Measurements from ENCODE around the gene FAM186B.
"Not testable (repeated sequence)": the region's sequence is repeated elsewhere in the genome, so short reads cannot be mapped to it uniquely, and the experiment has no call there.

The FAM186B gene

GRCh38 chr12:49618576-49618975, 13.1 kb upstream of the FAM186B start:
- H3K4me3 ChIP-seq (ENCODE audit: low read depth, low read length): no peak overlapping the region
- no peak for TF ChIP-seq CTCF (IDR thresholded peaks at IDR 0.05; ENCODE audit: borderline replicate concordance, insufficient read depth, low read depth, low read length)

- no peak for TF ChIP-seq CTCF (IDR thresholded peaks at IDR 0.05; ENCODE audit: borderline replicate concordance, insufficient read depth, low read depth, low read length)
- no peak overlapping the region for H3K4me3 ChIP-seq (ENCODE audit: low read depth, low read length)
These were observed 11.2 kb upstream of the FAM186B start for GRCh38 chr12:49616533-49617219.

GRCh38 chr12:49615725-49616124, 10.3 kb upstream of the FAM186B start:
- no peak overlapping the region for H3K4me3 ChIP-seq (ENCODE audit: low read depth, low read length)
- no peak for TF ChIP-seq CTCF (IDR thresholded peaks at IDR 0.05; ENCODE audit: borderline replicate concordance, insufficient read depth, low read depth, low read length)

- no peak for TF ChIP-seq CTCF (IDR thresholded peaks at IDR 0.05; ENCODE audit: borderline replicate concordance, insufficient read depth, low read depth, low read length)
- H3K4me3 ChIP-seq (ENCODE audit: low read depth, low read length): no peak overlapping the region
These were observed 6.8 kb upstream of the FAM186B start for GRCh38 chr12:49612210-49612609.

GRCh38 chr12:49610785-49611184, 5.3 kb upstream of the FAM186B start:
- not testable (repeated sequence) for H3K4me3 ChIP-seq (ENCODE audit: low read depth, low read length)

GRCh38 chr12:49609875-49610154, 4.4 kb upstream of the FAM186B start:
- H3K4me3 ChIP-seq (ENCODE audit: low read depth, low read length): no peak overlapping the region
- no peak for TF ChIP-seq CTCF (IDR thresholded peaks at IDR 0.05; ENCODE audit: borderline replicate concordance, insufficient read depth, low read depth, low read length)

GRCh38 chr12:49609059-49609874, 3.8 kb upstream of the FAM186B start:
- no peak for TF ChIP-seq CTCF (IDR thresholded peaks at IDR 0.05; ENCODE audit: borderline replicate concordance, insufficient read depth, low read depth, low read length)
- H3K4me3 ChIP-seq (ENCODE audit: low read depth, low read length): no peak overlapping the region
